ENCODE results near the gene ELK4. TPM values are rescaled to one million over a fixed set of nuclear protein-coding genes. Genes with fewer than 3 reads are reported as not detected.
A peak's percentile ranks its signal among the peaks of the same experiment; 100 is the strongest.

Gene ELK4
- polyA plus RNA-seq, 3 donors = 1.4 to 9.0 (median 2.6) TPM

DNA sequence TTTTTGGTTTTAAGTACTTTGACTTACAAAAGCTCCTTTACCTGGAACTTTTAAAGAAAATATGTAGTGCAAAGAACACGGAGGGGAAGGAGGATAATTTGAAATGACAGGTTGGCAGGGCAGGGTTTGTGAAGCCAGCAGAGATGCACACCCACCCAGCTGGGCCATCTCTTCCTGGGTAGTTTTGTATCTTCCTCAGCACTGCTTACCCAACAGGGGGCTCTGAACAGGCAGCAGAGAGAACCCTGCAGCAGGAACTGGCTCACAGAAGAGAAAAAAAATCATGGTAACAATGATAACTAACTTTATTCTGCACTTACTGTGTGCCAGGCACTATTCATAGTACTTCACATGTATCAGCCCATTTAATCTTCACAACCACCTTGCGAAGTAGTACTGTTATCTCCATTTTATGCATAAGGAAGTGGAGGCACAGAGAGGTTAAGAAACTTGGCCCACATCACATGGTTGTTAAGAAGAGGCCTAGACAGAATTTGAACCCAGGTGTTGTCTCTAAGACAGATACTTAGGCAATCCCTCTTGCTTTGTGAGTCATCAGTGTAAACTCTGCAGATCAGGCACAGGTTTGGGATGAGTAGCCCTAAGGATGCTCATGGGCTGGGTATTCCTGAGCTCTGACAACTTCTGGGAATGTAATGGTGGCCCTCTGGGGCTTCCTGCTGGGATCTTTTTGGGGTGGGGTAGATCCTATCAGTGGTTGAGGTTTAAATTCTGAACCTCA is 60.8 kb downstream of the ELK4 start:
- Mint-ChIP-seq H3K4me1 (peaks cover 2% of the 10 kb centered on the region), H3K36me3 (no peaks in the 10 kb centered on the region), H3K9me3 (peaks cover 0 to 5% (median 3%) of the 10 kb centered on the region in 7 donors), H3K27me3 (ENCODE audit: low read depth in 3 of 3) (peaks cover 61 to 68% (median 66%) of the 10 kb centered on the region in 3 donors), H3K4me3 (peak overlapping the region in 1 of 2 donors; percentile 4), H3K27ac (no peak overlapping the region)
- intact Hi-C loops (cut with micrococcal nuclease) = no loop called here
- H3K9me3 ChIP-seq (replicated peaks in 1 of 2; ENCODE audit: control insufficient read depth in 1 of 2, insufficient read depth in 1 of 2, low read length in 2 of 2) = peaks cover 0 to 14% of the 10 kb centered on the region in 2 donors
- no peak overlapping the region for H3K4me3 ChIP-seq (replicated peaks in 1 of 3; ENCODE audit: low read depth in 2 of 3, low read length in 3 of 3)
- H3K4me1 ChIP-seq (ENCODE audit: control insufficient read depth in 1 of 2, insufficient read depth in 2 of 2, low read length in 2 of 2) = no peaks in the 10 kb centered on the region
- 100% methylated on average over 1 of the region's 2 CpGs for WGBS (ENCODE audit: insufficient coverage)
- H3K27me3 ChIP-seq (ENCODE audit: control insufficient read depth in 2 of 2, insufficient read depth in 2 of 2, low read length in 2 of 2) = peaks cover 43 to 58% of the 10 kb centered on the region in 2 donors
- no peaks in the 10 kb centered on the region for H4K20me1 ChIP-seq (ENCODE audit: insufficient read depth, low read length)
- H3K27ac ChIP-seq (ENCODE audit: low read depth in 1 of 2, low read length in 2 of 2) = no peak overlapping the region
- H2AFZ ChIP-seq (ENCODE audit: insufficient read depth, low read depth, low read length, poor library complexity, severe bottlenecking) = no peak overlapping the region
- H3K79me2 ChIP-seq (ENCODE audit: insufficient read depth, low read length) = no peaks in the 10 kb centered on the region
- no peak overlapping the region for H3K9ac ChIP-seq (ENCODE audit: insufficient read depth, low read length, poor library complexity, severe bottlenecking)
- H3K4me2 ChIP-seq (replicated peaks; ENCODE audit: extremely low read depth, low read length, poor library complexity, severe bottlenecking) = no peak overlapping the region
- TF ChIP-seq, protein P1, sequence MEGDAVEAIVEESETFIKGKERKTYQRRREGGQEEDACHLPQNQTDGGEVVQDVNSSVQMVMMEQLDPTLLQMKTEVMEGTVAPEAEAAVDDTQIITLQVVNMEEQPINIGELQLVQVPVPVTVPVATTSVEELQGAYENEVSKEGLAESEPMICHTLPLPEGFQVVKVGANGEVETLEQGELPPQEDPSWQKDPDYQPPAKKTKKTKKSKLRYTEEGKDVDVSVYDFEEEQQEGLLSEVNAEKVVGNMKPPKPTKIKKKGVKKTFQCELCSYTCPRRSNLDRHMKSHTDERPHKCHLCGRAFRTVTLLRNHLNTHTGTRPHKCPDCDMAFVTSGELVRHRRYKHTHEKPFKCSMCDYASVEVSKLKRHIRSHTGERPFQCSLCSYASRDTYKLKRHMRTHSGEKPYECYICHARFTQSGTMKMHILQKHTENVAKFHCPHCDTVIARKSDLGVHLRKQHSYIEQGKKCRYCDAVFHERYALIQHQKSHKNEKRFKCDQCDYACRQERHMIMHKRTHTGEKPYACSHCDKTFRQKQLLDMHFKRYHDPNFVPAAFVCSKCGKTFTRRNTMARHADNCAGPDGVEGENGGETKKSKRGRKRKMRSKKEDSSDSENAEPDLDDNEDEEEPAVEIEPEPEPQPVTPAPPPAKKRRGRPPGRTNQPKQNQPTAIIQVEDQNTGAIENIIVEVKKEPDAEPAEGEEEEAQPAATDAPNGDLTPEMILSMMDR (IDR thresholded peaks at IDR 0.05) = no peak
- DNase-seq = no peak
- H3K36me3 ChIP-seq (replicated peaks in 1 of 2; ENCODE audit: control insufficient read depth in 1 of 2, insufficient read depth in 2 of 2, low read length in 2 of 2) = no peaks in the 10 kb centered on the region

DNA sequence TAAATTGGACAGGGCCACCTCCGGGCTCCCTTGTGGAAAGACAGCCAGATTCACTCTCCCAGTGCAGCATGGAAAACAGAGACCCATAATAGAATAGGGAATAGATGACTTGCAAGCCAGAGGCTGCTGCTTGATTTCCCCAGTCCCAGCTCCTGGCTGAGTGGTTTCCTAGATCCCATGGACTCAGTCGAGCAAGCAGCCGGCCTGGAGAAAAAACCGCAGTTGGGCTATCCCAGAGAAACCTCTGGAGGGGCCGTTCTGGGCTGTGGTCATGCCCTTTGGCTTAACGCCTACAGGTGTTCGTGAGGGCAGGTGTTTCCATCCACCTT is 61.7 kb downstream of the ELK4 start:
- peaks cover 0 to 5% (median 3%) of the 10 kb centered on the region in 7 donors for H3K9me3 Mint-ChIP-seq

More for the DNA sequence above, 61.7 kb downstream of the ELK4 start:
- H3K4me3 ChIP-seq (replicated peaks in 1 of 3; ENCODE audit: low read depth in 2 of 3, low read length in 3 of 3) = no peak overlapping the region
- H3K4me1 Mint-ChIP-seq = peaks cover 2% of the 10 kb centered on the region
- peaks cover 0 to 14% of the 10 kb centered on the region in 2 donors for H3K9me3 ChIP-seq (replicated peaks in 1 of 2; ENCODE audit: control insufficient read depth in 1 of 2, insufficient read depth in 1 of 2, low read length in 2 of 2)
- DNase-seq = no peak
- no peaks in the 10 kb centered on the region for H3K4me1 ChIP-seq (ENCODE audit: control insufficient read depth in 1 of 2, insufficient read depth in 2 of 2, low read length in 2 of 2)
- TF ChIP-seq, protein P1 (IDR thresholded peaks at IDR 0.05) = no peak
- intact Hi-C loops (cut with micrococcal nuclease) = no loop called here
- 97% methylated on average over 6 of the region's 7 CpGs for WGBS (ENCODE audit: insufficient coverage)
- H3K27ac Mint-ChIP-seq = no peak overlapping the region
- peak overlapping the region in 1 of 2 donors; percentile 8 for H3K4me3 Mint-ChIP-seq
- no peaks in the 10 kb centered on the region for H3K36me3 ChIP-seq (replicated peaks in 1 of 2; ENCODE audit: control insufficient read depth in 1 of 2, insufficient read depth in 2 of 2, low read length in 2 of 2)
- H3K4me2 ChIP-seq (replicated peaks; ENCODE audit: extremely low read depth, low read length, poor library complexity, severe bottlenecking) = no peak overlapping the region
- no peaks in the 10 kb centered on the region for H3K36me3 Mint-ChIP-seq
- H3K79me2 ChIP-seq (ENCODE audit: insufficient read depth, low read length) = no peaks in the 10 kb centered on the region
- H2AFZ ChIP-seq (ENCODE audit: insufficient read depth, low read depth, low read length, poor library complexity, severe bottlenecking) = no peak overlapping the region
- H3K27me3 ChIP-seq (ENCODE audit: control insufficient read depth in 2 of 2, insufficient read depth in 2 of 2, low read length in 2 of 2) = peaks cover 48 to 66% of the 10 kb centered on the region in 2 donors
- no peaks in the 10 kb centered on the region for H4K20me1 ChIP-seq (ENCODE audit: insufficient read depth, low read length)
- H3K27me3 Mint-ChIP-seq (ENCODE audit: low read depth in 3 of 3) = peaks cover 67 to 76% (median 71%) of the 10 kb centered on the region in 3 donors
- H3K9ac ChIP-seq (ENCODE audit: insufficient read depth, low read length, poor library complexity, severe bottlenecking) = no peak overlapping the region
- H3K27ac ChIP-seq (ENCODE audit: low read depth in 1 of 2, low read length in 2 of 2) = no peak overlapping the region

Data from CD14-positive monocyte (primary cell).